Measurements from ENCODE around the gene CD81. TPM values are rescaled to one million over a fixed set of nuclear protein-coding genes. Genes with fewer than 3 reads are reported as not detected.

CD81 gene
- total and polyA plus RNA-seq, 7 donors = 75.9 to 155 (median 112) TPM

- DNase-seq (peak; percentile 77 to 86), ATAC-seq (no peak)
- no peaks in the 10 kb centered on the region for H3K27me3 ChIP-seq (ENCODE audit: insufficient read depth in 3 of 3, low read length in 2 of 3)
- 53 to 65% (median 61%) methylated on average over 19 to 20 of the region's 20 CpGs for WGBS, 3 donors
- peaks cover 52% of the 10 kb centered on the region for H3K4me1 ChIP-seq
- no peak for TF ChIP-seq CTCF (IDR thresholded peaks at IDR 0.05)
- peak overlapping the region; percentile 87 for H3K27ac ChIP-seq
- no peaks in the 10 kb centered on the region for H3K9me3 ChIP-seq
- peaks cover 0 to 6% of the 10 kb centered on the region in 2 donors for H3K36me3 ChIP-seq (ENCODE audit: insufficient read depth in 1 of 2, low read depth in 1 of 2)
- intact Hi-C loops (cut with DNase I) = no loop called here
- H3K4me3 ChIP-seq = peak overlapping the region; percentile 39
Observed at GRCh38 chr11:2380807-2381350, 3.8 kb downstream of the CD81 start.

GRCh38 chr11:2381494-2382128 lies 4.5 kb downstream of the CD81 start:
- WGBS, 3 donors = 84 to 88% (median 85%) methylated on average over 11 of the region's 11 CpGs
- peak in 1 of 2 donors; percentile 53 for DNase-seq
- H3K4me1 ChIP-seq = peaks cover 56% of the 10 kb centered on the region
- H3K27ac ChIP-seq = peak overlapping the region; percentile 87
- H3K4me3 ChIP-seq = no peak overlapping the region
- ATAC-seq = no peak
- intact Hi-C loops (cut with DNase I) = loop anchor here in 1 of 2 donors (2.0 kb wide), 1 partner anchor 17 kb away; no protein-coding TSS in a partner anchor
- no peaks in the 10 kb centered on the region for H3K27me3 ChIP-seq (ENCODE audit: insufficient read depth in 3 of 3, low read length in 2 of 3)
- no peak for TF ChIP-seq CTCF (IDR thresholded peaks at IDR 0.05)
- no peaks in the 10 kb centered on the region for H3K9me3 ChIP-seq
- H3K36me3 ChIP-seq (ENCODE audit: insufficient read depth in 1 of 2, low read depth in 1 of 2) = peaks cover 0 to 6% of the 10 kb centered on the region in 2 donors

GRCh38 chr11:2382129-2382517 lies 5.0 kb downstream of the CD81 start:
- WGBS, 3 donors = 55 to 64% (median 57%) methylated on average over 11 of the region's 11 CpGs
- no peaks in the 10 kb centered on the region for H3K27me3 ChIP-seq (ENCODE audit: insufficient read depth in 3 of 3, low read length in 2 of 3)
- H3K9me3 ChIP-seq = no peaks in the 10 kb centered on the region
- no peak for ATAC-seq
- peak overlapping the region; percentile 87 for H3K27ac ChIP-seq
- no peak overlapping the region for H3K4me3 ChIP-seq
- peaks cover 0 to 6% of the 10 kb centered on the region in 2 donors for H3K36me3 ChIP-seq (ENCODE audit: insufficient read depth in 1 of 2, low read depth in 1 of 2)
- intact Hi-C loops (cut with DNase I) = loop anchor here in 1 of 2 donors (2.0 kb wide), 1 partner anchor 17 kb away; no protein-coding TSS in a partner anchor
- DNase-seq = peak in 1 of 2 donors; percentile 48
- peaks cover 56% of the 10 kb centered on the region for H3K4me1 ChIP-seq
- no peak for TF ChIP-seq CTCF (IDR thresholded peaks at IDR 0.05)

GRCh38 chr11:2382936-2383851 lies 6.1 kb downstream of the CD81 start:
- TF ChIP-seq CTCF (IDR thresholded peaks at IDR 0.05) = no peak
- Histone ChIP-seq H3K36me3 (ENCODE audit: insufficient read depth in 1 of 2, low read depth in 1 of 2) (peaks cover 0 to 6% of the 10 kb centered on the region in 2 donors), H3K4me3 (peak overlapping the region; percentile 52), H3K27me3 (ENCODE audit: insufficient read depth in 3 of 3, low read length in 2 of 3) (no peaks in the 10 kb centered on the region), H3K4me1 (peaks cover 64% of the 10 kb centered on the region), H3K27ac (peak overlapping the region; percentile 87), H3K9me3 (no peaks in the 10 kb centered on the region)
- DNase-seq (peak; percentile 81 to 91), ATAC-seq (peak; percentile 79 to 93 (median 91))
- WGBS, 3 donors = 20 to 28% (median 21%) methylated on average over 24 to 26 of the region's 26 CpGs
- intact Hi-C loops (cut with DNase I) = loop anchor here in 1 of 2 donors (2.0 kb wide), 1 partner anchor 16 kb away; no protein-coding TSS in a partner anchor
